GF-D8 (cell line): ENCODE data around the gene EFCAB6.

Experiments
- DNase-seq: peaks from one replicate; lab custom pipeline; 2025; lab: John Stamatoyannopoulos, UW

Gene EFCAB6

DNA sequence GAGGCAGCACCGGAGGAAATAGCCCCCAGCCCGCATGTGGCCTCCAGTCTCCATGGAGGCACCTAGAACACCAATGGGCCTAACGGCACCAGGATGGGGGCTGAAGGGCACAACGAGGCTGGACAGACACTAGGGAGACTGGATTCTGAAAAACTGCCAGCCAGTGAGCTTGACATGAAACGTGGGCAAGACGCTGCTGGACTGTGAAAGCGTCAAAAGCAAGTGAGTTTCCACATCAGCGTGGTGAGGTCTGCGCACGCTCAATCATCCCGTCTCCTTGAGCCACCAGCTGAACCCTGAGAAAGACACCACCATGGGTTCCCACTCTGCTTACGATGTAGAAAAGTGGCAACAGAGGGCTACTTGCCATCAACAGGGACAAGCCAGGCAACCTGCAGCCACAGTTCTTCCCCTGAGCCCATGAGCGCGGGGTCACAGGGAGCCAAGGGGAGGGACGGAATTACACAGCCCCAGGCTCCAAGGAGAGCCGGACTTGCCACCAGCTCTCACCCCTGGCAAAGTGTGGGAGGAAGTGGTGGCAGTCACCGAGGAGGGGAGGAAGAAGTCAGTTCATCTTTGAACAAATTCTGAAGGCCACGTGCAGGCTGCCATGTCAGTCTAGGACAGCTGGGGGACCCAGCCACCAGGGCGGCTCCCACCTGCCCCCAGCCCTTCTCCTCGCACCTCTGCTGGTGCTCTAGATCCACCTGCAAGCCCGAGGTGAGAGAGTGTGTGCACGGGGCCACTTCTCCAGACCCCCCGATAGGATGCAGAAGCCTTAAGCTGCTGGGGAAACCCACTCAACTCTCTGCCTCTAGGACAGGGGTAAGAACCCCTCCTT lies 269.2 kb downstream of the EFCAB6 start:
- no peak for DNase-seq

DNA sequence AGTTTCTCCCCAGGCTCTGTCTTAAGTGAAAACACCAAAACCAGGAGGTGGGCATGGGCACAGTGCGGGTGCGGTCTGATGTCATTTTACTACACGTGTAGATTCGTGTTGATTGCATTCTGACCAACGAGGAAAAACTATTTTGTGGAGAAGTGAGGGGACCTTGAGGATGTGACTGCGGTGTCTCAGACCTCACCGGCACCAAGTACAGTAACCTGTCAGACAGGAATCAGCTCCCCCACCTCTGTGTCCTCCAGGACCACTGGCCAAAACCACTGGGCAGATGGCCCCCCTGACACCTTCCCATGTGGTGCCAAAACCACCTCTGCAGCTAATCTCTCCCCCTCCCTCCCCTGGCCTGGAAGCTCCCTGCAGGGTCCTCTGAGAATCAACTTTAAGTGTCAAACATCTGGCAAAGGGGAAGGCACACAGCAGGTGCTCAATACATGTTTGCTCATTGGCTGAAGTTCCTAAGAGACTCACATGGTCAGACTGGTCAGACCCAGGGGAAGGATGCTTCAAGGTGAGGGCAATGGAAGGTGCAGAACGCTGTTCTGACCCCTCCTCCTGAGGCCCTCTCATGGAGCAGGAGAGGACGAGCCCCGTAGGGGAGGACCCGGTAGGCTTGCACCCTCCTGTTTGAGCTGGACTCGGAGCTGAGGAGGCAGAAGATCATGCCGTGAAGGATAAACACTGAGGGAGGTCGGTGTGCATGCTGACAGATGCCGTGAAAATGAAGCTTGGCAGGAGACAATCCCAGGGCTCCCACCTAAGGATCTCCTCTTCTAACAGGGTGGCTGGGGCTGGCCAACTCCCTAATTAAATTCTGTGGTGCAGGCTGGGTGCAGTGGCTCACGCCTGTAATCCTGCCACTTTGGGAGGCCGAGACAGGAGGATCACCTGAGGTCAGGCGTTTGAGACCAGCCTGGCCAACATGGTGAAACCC lies 270.4 kb downstream of the EFCAB6 start:
- no peak for DNase-seq

DNA sequence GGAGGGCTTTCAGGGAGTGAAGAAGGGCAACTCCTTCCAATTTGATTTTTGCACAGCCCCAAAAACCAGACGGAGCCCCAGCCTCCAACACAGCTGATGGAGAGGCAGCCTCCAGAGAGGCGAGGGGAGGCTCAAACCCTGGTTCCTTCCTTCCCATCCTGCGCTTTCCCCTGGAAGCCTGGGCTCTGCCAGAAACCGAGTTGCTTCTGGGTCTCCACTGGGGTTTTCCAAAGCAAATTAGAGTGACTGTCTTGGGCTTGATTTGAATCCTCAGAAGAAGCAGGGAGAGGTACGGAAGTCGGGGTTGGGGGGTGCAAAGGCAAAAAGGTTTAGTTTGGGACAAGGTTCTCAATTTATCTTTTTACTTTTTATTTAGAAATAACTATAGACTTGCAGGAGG lies 271.1 kb downstream of the EFCAB6 start:
- DNase-seq: no peak

DNA sequence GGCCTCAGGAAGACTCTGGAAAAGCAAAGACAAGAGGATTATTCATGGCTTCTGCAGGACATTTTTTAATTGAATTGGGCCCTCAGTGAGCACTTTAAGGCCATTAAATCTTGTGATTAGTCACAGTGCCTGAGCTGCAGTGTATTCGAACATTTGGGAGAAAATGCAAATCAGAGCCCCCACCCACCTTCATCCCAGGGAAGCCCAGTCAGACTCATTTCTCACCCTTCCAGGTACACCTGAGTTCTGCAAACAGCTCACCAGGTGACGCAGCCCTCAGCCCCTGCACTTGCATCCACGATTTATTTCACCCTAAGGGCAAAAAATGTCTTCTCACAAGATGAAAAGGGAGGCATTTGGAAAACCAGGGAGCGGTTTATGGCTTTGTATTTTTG lies 271.6 kb downstream of the EFCAB6 start:
- no peak for DNase-seq

DNA sequence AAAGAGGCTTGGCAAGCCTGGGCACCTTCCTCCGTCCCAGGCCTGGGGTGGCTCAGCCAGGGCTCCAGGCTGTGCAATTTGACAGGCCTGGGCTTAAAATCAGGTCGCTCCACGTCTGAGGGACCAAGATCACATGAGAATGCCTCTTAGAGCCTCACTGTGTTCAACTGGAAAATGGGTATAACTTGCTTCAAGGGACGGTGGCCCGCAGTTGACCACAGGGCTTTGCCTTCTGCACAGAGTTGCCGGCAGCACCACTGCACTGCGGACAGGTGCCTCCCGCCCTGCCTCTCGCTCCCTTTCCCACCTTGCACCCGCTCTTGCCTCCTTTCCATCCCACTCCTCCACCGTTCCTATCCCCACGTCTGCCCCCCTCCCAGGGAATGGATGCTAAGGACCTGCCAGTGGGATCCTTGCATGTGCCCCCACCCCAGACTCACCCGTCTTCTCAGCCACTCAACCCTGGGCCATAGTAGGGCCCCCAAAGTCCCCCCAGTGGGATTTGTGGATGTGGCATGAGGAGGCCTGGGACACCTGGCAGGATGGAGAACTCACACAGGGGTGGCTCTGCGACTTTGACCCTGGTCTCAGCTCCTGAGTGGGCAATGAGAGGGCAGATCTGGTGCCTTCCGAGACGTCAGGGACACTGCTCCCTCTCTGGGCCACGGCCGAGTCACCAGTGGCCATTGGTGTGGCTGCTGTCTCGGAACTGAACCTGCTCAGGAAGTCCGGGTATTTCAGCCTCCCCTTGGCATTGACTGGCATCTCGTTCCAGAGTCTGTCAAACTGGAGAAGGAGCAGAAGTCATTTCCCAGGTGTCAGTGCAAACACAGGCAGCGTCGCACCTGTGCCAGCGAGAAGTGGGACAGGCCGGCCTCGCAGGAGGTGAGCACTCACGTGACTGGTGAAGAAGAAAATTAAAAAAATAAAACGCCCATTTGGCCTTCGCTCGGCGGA lies 272.3 kb downstream of the EFCAB6 start:
- no peak for DNase-seq

DNA sequence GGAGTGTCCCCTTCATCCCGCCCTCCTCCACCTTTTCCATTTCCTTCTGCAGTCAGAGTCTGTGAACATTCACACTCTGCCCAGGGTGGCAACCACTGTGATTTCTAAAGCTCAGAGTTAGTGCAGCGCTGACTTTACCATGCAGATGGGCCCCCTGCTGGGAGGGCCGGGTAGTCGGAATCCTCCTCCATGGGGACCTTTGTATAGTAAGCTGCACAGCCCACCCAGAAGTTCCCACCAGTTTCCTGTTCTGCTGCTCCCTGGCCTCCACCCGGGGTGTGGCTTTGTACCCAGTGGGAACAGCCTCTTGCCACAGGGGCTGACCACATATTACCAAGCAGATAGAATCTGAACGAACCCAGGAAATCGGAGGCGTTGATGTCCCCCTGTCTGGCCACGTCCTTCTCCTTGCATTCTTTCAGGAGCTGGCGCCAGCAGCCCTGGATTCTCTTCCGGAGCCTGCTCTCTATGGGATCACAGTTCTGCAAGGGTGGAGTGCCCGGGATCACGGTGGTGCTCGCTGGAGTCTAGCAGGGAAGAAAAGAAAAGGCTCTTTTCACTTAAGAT lies 275.0 kb downstream of the EFCAB6 start:
- no peak for DNase-seq

DNA sequence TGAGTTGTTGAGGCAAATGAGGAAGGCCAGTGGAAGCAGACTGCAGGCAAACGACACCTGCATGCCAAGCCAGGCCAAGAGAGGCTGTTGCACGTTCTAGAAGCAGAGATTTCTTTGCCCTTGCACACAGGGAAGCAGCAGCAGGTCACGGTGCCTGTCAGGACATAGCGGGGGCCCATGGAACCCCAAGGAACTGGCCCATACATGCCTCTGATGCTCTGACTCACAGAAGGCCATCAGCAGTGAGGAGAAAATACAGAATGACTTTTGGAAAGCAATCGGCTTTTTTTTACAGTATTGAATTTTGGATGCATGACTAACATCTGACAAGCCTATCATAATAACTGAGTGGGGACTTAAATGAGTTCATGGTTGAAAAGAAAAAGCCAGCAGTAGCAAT lies 276.4 kb downstream of the EFCAB6 start:
- DNase-seq: no peak

DNA sequence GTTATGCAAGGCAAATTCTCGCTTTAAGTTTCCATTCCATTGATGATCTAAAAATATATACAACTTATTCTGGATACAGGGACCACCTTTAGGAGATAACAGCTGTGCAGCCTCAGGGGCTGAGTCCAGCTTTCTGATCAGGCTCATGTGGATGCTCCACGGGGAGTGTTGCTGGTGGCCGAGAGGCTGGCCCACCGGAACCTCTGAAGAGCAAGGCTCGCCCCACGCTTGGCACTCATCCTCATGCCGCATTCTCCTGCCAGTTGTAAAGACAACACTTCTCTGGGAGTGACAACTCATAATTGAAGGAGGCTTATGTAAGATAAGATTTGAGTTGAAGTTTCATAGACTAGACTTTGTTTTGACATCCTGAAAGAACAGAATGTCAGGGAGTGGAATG lies 276.8 kb downstream of the EFCAB6 start:
- DNase-seq: no peak

DNA sequence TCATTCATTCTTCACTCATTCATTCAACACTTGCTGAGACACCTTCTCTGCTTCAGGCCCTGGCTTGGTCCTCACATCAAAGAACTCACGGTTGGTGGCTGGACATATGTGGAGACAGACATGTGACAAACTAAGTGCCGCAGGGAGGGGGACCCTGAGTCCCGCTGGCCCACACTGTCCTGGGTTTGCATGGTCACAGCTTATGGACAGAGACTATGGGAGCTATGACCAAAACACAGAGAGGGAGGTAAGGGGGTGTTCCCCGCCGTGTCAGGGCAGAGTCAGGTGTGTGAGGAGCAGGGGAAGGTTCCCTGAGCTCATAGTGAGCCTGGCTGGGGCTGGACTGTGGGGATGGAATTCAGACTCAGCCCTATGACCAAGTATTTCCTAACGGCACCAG lies 277.2 kb downstream of the EFCAB6 start:
- no peak for DNase-seq

DNA sequence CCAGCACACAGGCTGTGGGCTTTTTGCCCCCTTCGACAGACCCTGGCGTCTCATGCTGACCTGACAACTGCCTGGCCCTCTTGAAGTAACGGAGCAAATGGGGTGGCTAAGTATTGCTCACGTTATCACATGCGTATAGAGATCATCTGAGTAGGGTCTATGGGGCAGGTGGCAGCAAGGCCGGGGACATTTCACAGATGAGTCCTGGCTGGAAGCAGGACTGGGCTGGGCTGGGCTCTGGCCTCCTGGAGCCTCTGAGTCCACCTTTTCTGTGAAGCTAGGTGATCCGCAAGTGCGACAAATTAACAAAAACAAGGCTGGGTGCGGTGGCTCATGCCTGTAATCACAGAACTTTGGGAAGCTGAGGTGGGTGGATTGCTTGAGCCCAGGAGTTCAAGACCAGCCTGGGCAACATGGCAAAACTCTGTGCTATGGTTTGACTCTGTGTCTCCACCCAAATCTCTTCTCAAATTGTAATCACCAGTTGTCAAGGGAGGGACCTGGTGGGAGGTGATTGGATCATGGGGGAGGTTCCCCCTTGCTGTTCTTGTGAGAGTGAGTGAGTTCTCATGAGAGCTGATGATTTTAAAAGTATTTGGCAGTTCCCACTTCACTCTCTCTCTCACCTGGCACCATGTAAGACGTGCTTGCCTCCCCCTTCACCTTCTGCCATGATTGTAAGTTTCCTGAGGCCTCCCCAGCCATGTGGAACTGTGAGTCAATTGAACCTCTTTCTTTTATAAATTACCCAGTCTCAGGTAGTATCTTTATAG lies 278.3 kb downstream of the EFCAB6 start:
- DNase-seq: no peak

DNA sequence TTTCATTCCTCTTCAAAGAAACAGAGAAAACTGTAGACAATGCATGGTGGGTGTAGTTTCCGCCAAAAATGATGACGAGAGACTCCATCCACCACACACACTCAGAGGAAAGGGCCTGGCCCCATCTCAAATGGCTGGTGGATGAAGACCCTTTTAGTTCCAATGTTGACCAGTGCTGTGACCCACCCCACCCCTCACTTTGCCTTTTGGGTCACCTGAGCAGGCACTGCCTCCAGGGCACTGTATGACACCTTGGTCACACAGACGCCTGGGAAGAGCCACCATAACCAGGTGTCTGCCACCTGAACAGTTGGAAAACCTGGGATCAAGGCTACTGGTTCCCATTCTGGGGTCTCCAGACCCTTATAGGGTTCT lies 279.0 kb downstream of the EFCAB6 start:
- no peak for DNase-seq

DNA sequence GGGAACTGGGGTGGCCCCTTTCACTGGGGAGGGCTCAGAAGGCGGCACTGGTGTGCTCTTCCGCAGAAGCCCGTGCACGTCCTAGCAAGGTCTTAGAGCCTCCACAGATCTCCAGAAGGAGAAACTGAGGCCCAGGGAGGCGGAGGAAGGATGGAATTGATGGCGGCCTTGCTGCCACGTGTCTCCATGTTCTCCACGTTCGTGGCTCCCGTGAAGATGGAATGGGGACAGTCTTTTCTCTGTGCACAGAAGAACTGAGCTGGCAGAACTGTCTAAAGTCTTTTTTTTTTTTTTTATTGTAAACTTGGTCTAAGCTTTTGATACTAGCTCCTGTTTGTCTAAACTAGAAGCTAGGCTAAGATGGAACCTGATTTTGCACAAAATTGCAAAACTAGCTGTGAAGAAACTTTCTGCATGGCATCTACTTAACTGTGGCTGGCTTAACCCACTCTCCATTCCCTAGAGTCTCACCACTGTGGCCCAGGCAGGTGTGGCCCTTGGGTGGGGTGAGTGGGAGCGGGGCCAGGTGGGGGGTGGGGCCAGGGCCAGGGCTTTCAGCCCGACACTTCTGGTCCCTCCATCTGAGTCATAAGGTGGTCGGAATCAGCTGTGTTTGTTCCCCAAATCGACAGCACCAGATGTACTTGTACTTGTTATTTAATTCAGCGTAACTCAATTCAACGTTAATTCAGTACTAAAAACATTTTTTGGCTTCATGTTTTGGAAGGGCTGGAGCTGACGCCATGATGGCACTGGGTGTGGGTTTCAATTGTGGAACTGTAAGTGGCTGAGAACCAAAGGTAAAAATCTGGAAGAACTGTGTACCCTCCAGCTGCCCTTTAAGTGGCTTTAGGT lies 279.6 kb downstream of the EFCAB6 start:
- no peak for DNase-seq

DNA sequence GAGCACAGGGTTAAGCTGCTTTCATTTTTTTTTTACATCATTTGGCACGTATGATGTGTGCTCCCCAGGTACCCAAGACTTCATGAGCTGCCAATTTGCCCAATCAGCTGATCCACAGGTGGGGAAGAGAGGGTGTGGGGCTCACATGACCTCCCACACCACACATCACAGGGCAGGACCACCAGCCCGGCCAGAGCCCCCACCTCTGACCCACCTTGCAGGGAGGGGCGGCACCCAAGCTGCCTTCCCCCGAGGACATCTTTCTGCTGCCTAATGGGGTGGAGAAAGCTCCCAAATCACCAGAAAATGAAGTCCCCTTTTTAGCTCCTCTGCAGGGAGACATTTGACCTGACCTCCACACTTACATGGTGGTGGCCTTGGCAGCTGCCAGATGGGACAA lies 280.5 kb downstream of the EFCAB6 start:
- no peak for DNase-seq

DNA sequence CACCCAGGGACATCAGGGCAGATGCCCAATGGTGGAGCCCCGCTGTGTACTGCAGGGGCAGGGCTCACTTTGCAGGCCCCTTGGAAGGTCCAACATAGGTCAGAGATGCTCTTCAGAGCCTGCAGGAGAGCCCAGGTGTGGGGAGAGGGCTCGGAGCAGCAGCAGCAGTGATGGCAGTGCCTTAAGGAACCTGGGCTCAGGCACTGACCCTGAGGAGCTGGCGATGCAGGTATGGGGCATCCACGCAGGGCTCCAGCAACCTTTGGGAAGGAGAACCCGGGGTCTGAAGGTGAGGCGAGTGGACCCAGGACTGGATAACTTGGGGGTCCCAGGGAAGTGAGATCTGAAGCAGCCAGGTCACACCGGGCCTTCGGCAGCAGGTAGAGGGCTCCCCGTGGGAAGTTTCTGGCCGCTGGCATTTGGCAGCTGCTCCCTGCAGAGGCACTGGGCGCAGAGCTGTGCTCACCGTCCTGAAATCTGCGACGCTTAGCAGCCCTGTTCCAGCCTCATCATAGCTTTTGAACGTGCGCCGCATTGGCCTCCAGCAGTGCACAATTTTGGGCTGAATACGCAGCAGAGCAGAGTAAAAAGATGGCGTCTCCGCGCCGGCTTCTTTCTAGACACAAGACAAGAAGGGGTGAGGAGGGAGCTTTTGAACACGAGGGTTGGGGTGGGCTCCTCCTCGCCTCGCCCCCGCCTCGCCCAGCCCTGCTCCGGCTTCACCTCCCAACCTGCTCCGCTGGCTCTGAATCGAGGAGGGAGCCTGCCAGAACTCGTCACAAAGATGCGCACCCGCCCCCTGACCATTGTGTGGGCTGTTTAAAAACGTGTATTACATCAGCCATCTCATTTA lies 281.5 kb downstream of the EFCAB6 start:
- no peak for DNase-seq

DNA sequence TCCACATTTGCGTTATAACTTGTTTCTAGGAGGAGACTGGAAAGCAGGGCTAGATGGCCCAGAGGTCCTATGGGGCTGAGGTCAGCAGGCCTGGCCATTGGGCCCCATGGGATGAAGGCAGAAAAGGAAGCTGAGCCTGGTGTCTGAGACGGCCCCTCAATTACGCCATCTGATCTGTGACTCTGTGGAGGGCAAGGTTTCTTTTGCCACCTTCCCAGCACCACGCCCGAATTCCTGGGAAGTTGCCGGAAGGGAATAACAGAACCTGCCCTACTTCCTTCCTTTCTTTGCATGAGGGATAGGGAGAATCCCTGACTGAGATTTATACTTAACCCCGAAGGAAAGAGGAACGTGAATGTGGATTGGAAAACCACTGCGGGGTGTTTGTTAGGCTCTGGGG lies 282.2 kb downstream of the EFCAB6 start:
- no peak for DNase-seq

DNA sequence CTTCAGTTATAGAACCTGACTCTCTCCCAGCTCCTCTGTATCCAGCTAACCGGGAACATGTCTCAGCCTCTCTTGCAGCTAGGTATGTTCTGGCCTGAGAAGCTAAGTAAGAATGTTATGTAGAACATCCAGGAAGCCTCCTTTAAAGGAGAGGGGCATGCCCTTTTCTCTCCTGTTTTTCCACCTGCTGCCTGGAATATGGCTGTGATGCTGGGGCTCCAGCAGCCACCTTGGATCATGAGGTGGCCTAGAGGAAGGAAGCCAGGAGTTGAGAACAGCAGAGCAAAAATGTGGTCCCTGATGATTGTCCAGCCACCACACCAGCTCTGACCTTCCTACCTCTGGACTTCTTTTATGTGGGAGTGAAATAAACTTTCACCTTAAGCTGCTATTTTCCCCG lies 282.6 kb downstream of the EFCAB6 start:
- DNase-seq: no peak

DNA sequence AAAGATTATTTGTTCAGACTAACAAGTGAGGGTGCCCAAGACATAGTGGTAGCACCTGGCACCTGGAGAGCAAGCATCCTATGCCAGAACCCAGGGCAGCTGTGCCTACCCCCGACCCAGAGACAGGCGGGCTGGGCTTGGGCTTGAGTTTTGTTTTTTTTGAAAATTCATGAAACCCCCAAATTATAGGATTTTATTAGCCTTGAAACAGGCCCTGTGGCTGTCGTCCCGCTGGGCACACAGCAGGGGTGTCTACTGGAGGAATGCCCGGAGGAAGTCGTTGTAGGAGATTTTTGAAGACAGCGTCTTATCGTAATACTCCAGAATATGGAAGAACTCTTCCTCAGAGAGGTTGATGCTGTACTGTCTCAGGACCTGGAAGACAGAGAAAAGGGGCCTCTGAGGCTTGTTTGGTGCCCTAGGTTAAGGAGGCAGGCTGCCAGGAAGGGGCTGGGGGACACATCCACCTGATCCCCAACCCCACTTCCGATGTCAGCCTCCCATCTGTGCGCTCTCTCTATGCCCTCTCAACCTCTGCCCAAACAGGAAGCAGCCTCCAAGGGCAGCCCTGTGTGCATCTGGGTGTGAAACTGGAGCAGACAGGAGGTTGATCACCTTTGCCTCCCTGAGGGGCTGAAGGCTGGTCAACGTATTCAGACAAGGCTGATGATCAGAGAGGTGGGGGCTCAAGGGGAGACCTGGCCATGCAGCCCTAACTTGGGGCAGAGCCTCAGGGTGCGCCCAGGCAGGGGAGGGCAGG lies 283.3 kb downstream of the EFCAB6 start:
- DNase-seq: no peak

DNA sequence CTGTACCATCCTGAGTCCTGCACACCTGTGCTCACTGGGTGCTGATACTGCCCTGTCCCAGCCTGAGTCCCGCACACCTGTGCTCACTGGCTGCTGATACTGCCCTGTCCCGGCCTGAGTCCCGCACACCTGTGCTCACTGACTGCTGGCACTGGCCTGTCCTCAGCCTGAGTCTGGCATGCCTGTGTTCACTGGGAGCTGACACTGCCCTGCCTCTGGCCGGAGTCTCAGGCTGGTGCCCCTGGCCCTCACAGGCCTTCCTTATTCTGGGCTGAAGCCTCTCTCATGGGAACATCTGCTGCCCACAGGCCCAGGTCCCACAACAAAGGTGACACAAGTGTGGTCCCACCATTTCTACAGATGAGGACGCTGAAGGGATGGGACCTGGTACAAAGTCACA lies 285.2 kb downstream of the EFCAB6 start:
- no peak for DNase-seq
